IMR-90 (cell line): ENCODE data around the gene ZDHHC19.

ENCODE experiments used
- BHLHE40 ChIP-seq: fragments of 150-350 bp; IDR thresholded peaks from 2 replicates; pipeline ENCODE4 v1.6.1; 2016; ENCODE audit warnings: mild to moderate bottlenecking, low read depth, low read length
- CEBPB ChIP-seq: IDR thresholded peaks from 2 replicates; pipeline ENCODE4 v1.6.1; 2012; ENCODE audit warnings: low read depth, low read length, improper control_type of control experiment
- MAZ ChIP-seq: IDR thresholded peaks from 2 replicates; pipeline ENCODE4 v1.6.1; 2012; ENCODE audit warnings: low read depth, mild to moderate bottlenecking, low read length, improper control_type of control experiment, moderate library complexity, borderline replicate concordance
- MXI1 ChIP-seq: IDR thresholded peaks from 2 replicates; pipeline ENCODE4 v1.6.1; 2012; ENCODE audit warnings: low read depth, mild to moderate bottlenecking, low read length, moderate library complexity, borderline replicate concordance
- POLR2A ChIP-seq: IDR thresholded peaks from 2 replicates; pipeline ENCODE4 v1.6.1; 2012; ENCODE audit warnings: mild to moderate bottlenecking, low read depth, low read length
- RFX5 ChIP-seq: IDR thresholded peaks from 2 replicates; pipeline ENCODE4 v1.8.0; 2012; ENCODE audit warnings: low read depth, mild to moderate bottlenecking, low read length, moderate library complexity
- SMC3 ChIP-seq: fragments of 150-350 bp; IDR thresholded peaks from 2 replicates; pipeline ENCODE4 v1.6.1; 2016; ENCODE audit warnings: low read depth, mild to moderate bottlenecking, antibody characterized with exemption, low read length, moderate library complexity
- TF ChIP-seq, protein P1 (sequence below): conservative IDR thresholded peaks from 2 replicates; pipeline ENCODE4 v1.5.1; 2012; ENCODE audit warnings: mild to moderate bottlenecking, low read depth, low read length, improper control_type of control experiment
- TF ChIP-seq, protein P2 (sequence below): fragments of 150-350 bp; IDR thresholded peaks from 2 replicates; pipeline ENCODE4 v1.6.1; 2017; ENCODE audit warnings: mild to moderate bottlenecking, antibody characterized with exemption, low read length, low read depth

DNA sequence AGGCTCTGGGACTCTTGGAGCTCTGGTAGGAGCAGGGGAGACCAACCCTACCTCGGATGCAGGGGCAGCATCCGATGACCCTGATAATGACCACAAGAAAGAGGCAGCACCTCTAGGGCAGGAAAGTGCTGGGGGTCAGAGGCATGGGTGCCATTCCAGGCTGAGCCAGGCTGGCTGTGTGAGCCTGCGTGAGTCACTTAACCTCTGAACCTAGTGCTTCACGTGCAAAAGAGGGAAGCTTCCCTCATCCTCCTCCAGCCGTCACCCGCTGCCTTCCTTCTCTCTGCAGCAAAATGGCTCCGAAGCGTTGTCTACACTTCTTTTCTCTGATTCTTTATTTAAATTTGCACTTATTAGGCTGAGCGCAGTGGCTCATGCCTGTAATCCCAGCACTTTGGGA, 35.5 kb downstream of the ZDHHC19 start:
- TF ChIP-seq POLR2A (no peak), RFX5 (no peak), SMC3 (no peak), BHLHE40 (no peak), MXI1 (no peak), CEBPB (no peak), MAZ (no peak)
- TF ChIP-seq, protein P1, sequence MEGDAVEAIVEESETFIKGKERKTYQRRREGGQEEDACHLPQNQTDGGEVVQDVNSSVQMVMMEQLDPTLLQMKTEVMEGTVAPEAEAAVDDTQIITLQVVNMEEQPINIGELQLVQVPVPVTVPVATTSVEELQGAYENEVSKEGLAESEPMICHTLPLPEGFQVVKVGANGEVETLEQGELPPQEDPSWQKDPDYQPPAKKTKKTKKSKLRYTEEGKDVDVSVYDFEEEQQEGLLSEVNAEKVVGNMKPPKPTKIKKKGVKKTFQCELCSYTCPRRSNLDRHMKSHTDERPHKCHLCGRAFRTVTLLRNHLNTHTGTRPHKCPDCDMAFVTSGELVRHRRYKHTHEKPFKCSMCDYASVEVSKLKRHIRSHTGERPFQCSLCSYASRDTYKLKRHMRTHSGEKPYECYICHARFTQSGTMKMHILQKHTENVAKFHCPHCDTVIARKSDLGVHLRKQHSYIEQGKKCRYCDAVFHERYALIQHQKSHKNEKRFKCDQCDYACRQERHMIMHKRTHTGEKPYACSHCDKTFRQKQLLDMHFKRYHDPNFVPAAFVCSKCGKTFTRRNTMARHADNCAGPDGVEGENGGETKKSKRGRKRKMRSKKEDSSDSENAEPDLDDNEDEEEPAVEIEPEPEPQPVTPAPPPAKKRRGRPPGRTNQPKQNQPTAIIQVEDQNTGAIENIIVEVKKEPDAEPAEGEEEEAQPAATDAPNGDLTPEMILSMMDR = no peak
- TF ChIP-seq, protein P2, sequence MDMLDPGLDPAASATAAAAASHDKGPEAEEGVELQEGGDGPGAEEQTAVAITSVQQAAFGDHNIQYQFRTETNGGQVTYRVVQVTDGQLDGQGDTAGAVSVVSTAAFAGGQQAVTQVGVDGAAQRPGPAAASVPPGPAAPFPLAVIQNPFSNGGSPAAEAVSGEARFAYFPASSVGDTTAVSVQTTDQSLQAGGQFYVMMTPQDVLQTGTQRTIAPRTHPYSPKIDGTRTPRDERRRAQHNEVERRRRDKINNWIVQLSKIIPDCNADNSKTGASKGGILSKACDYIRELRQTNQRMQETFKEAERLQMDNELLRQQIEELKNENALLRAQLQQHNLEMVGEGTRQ = no peak
